ENCODE data around the gene IPO9.

DNA sequence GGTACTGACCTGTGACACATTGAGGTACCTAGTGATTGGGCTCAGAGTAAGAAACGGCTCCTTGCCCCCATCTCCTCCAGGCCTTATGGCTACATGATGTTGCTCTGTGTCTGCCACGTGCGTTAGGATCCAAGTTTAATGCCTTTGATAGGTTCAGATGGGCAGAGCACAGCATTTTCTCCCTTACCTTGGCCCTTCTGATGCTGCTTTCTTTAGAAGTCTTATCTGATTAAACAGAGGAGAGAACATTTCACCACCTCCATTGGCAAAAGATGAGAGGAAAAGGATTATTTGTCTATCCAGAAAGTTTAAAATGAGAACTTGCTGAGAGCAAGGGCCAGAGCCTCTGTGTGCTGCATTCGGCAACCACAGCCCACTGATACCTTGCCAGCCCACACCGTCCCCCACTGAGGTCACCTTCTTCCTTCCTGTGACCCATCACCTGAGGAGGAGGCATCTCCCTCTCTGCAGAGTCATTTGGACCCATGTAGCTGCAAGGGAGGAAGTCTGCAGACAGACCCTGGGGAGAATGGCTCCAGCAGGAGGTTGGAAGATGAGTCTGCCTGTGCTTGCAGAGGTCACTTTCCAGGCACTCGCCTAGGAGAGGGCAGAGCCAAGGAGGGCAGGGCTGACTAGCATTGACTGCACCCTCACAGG is 76.4 kb downstream of the IPO9 start:
- no peak for TF ChIP-seq CTCF (IDR thresholded peaks at IDR 0.05; ENCODE audit: low read length)
- no peak for TF ChIP-seq EZH2 (IDR thresholded peaks at IDR 0.05; ENCODE audit: borderline replicate concordance, low read length)
